ENCODE results near the gene POU2F2.
A peak's percentile ranks its signal among the peaks of the same experiment; 100 is the strongest.

POU2F2 gene

DNA sequence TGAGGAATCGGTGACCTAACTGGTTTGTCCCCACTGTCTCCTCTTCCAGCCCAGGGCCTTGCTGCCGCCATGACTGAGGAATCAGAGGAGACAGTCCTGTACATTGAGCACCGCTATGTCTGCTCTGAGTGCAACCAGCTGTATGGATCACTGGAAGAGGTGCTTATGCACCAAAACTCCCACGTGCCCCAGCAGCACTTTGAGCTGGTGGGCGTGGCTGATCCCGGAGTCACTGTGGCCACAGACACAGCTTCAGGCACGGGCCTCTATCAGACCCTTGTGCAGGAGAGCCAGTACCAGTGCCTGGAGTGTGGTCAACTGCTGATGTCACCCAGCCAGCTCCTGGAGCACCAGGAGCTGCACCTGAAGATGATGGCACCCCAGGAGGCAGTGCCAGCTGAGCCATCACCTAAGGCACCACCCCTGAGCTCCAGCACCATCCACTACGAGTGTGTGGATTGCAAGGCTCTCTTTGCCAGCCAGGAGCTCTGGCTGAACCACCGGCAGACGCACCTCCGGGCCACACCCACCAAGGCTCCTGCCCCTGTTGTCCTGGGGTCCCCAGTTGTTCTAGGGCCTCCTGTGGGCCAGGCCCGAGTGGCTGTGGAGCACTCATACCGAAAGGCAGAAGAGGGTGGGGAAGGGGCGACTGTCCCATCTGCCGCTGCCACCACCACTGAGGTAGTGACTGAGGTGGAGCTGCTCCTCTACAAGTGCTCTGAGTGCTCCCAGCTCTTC is 53.5 kb downstream of the POU2F2 start:
- DNase-seq, result no peak

DNA sequence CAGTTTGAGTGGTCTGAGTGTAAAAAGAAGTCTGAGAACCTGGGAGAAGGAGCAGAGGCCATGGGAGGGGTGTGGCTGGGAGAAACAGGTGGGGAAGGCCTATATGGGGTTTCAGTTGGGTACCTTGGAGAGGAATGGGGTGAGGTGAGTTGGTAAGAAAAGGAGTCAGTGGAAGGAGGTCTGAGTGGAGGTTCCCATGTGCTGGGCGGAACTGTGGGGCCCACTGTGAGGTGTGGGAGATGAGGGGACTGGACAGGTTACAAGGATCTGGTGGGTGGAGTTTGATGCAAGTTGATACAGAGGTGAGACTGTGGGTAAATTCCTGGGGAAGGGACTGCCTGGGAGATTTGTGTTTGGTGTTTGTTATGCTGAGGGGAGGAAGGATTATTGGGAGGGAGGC is 54.2 kb downstream of the POU2F2 start:
- DNase-seq, result no peak

DNA sequence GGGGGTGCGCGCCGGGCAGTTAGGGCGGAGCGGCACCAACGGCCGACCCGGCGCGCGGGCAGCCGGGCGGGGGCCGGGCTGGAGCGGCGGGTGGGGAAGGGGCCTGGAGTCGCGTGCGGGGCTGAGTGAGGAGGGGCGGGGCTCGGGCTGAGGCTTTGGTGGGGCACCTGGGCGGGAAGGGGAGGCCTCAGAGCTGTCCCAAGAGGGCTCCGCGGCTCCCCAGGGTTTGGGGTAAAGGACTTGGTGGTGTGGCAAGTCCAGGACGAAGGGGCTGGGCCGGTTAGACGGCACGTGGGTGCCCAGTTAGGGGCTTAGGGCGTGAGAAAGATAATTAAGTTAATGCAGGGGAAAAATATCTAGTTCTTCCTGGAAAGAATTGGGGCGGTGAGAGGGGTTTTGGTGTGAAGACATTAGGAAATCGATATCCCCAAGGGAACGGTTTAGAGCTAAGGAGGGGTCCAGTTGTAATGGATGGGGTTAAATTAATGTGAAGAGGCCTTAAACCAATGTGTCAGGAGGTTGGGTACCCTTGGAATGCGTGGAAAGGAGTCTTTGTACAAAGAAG is 55.8 kb downstream of the POU2F2 start:
- peak; percentile 39 for DNase-seq

DNA sequence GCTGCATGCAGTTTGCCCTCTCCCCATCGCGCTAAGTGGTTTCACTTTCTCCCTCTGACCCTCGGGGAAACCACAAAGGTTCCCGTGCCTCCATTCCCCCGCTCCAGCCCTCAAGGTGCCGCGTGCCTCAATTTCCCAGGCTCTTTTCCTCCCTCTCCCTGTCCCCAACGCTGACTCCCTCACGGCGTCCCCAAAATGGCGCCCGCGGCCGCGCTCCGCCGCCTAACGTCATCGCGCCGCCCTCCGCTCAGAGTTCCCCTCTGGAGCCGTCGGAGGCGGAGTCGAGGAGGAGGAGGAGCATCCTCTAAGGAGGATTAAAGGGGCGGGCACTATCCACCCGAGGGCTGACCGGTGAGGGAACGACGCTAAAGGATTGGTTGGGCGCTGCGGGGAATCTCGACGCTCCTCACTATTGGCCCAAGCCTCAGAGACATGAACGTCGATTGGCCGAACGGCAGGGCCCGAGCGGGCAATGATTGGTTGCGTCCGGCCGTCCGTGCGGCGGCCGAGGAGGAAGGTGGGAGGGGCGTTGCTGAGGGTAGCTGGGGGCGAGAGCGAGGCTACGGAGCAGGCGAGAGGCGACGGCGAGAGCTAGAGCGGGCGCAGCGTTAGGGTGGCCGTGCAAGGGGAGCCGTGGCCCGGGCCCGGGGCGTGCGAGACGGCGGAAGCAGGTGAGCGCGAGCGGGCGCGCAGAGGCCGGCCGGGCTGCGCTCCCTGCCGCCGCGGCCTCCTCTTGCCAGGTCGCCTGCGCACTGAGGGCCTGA is 56.4 kb downstream of the POU2F2 start, which contains the start of gene ZNF574:
ZNF574 (plus strand) TSS at position 551 of the 764 bp plus-strand sequence. CDS start 2,441 bp downstream, outside the sequence.
- DNase-seq, result peak; percentile 99

DNA sequence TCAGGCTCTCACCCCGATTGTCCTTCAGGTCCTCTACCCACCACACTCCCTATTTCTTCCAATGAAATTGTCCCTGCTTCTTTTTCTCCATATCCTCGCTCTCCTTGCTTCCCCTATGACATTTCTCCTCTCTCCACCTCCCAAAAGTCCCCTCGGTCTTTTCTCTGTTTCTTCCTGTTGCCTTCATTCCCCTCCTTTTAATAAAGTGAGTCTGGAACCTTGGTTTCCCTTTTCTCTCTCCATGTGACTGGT is 57.0 kb downstream of the POU2F2 start:
- DNase-seq, result no peak

DNA sequence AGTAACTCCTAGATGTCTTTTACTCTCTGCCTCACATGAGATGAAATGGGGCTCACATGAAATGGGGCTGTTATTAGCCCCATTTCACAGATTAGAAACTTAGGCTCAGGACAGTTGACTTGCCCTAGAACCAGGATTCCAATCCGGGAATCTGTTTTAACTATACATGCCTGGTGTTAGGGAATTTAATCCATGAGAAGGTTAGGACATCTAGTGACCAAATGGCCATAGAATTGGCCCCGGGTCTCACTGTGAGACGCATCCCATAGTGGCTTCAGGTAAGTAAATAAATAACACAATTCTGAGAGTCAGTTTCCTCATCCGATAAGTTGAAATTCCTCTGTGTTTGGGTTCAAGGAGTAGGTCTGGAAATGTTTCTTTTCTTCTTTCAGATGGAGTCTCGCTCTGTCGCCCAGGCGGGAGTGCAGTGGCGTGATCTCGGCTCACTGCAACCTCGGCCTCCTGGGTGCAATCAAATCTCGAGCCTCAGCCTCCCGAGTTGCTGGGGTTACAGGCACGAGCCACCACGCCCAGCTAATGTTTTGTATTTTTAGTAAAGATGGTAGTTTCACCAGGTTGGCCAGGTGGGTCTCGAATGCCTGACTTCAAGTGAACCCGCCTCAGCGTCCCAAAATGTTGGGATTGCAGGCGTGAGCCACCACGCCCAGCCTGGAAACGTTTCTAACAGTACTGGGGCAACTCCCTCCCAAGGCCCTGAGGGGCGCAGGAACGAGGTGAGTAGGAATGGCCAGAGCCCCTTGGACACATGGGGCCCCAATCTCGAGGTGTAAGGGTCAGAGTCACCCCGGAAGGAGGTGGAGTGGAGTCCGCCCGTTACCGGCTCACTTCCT is 57.5 kb downstream of the POU2F2 start:
- DNase-seq, result no peak

DNA sequence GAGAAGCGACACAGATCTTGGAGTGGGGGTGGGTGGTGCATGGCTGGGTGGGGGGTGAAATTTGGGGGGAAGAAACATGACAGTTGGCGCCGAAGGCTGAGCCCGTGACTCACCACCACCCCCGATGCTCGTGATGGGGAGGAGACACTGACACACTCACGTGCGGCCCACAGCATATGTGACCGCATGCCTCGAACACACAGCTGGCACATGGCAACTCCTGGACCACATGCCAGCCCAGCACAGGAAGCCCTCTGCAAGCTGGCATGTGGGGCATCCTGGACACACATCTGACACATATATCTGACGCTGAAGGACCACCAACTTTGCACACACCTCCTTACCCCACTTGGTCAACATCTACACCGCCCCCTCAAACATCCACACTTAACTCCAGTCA is 61.0 kb downstream of the POU2F2 start:
- no peak for DNase-seq

DNA sequence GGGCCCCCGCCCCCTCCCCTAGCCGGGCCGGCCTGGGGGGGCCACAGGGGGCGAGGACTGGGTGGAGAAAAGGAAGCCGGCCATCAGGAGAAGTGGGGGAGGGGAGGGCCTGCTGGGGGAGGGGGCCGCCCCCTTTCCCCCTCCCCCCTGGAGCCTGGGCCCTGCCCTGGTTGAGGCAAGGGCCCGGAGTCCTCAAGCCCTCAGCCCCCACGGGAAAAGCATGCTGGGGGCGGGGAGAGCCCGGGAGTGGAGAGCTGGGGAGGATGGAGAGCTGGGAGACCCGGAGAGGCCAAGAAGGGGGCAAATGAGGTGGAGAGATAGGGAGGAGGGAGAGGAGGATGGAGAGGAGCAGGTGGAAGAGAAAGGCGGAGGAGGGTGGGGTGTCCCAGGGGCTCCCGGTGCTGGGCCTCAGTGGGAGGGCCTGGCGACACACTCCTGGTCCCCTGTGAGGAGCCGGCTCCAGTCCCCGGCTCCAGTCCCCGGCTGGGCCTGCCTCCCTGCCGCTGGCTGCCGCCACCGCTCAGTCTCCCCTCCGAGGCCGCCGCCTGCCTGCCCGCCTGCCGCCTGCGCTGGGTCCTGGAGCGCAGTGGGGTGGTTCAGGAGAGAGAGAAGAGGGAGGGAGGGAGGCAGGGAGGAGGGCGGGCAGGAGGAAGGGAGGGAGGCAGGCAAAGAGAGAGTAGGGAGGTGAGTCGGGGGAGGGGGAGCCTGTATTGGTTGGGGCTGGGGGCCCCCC is 62.5 kb downstream of the POU2F2 start, which contains the start of gene GRIK5:
GRIK5 (minus strand) TSS at position 588 of the 733 bp plus-strand sequence. CDS start 4,436 bp downstream, outside the sequence.
- no peak for DNase-seq

DNA sequence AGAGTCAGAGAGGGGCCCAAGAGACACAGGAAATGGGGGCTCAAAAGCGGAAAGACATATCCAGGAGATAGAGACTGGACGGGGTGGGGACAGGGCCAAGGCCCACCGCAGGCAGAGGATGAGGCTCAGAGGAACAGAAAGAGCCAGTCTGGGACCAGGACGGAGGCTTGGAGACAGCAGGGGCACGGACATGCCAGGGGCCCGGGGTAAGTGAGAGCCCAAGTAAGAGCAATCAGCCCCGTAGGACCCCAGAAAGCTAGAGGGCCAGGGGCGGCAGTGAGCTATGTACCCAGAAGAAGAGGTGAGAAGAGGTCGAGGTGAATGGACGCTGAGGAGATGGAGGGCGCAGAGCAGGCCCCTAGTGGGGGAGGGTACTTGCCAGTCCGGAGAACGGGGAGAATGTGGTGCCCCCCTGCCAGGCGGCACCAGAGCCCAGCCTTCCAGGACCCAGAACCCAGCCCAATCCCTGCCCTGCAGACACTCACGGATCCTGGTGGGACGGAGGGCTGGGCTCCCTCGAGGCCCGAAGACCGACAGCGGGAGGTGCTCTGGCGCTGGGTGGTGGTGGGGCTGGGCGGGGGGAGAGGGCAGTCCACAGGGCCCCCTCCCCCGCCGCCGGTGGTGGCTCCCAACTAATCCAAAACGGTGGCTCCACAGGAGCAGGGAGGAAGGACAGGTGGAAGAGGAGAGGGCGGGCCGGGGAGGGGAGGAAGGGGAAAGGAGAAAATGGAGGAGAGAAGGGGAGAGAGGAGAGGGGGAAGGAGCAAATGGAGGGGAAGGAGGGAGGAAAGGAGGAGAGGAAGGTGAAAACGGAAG is 63.3 kb downstream of the POU2F2 start:
- DNase-seq, result no peak

DNA sequence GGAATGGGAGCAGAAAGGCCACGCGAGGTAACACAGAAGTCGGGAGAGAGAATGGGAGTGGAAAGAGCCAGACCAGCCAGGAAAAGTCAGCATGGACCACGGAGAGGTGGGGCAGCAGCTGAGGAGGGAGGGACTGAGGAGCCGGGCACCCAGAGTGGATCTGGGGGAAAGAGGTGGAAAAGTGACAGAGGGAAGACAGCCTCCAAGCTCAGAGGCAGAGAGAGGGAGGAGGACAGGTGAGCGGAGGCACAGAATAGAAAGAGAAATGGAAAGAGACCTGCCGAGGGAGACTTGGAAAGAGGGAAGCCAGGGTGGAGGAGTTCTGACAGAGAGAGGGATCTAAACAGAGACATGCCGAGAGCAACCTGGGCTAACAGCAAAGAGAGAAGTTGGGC is 63.9 kb downstream of the POU2F2 start:
- DNase-seq, result no peak

DNA sequence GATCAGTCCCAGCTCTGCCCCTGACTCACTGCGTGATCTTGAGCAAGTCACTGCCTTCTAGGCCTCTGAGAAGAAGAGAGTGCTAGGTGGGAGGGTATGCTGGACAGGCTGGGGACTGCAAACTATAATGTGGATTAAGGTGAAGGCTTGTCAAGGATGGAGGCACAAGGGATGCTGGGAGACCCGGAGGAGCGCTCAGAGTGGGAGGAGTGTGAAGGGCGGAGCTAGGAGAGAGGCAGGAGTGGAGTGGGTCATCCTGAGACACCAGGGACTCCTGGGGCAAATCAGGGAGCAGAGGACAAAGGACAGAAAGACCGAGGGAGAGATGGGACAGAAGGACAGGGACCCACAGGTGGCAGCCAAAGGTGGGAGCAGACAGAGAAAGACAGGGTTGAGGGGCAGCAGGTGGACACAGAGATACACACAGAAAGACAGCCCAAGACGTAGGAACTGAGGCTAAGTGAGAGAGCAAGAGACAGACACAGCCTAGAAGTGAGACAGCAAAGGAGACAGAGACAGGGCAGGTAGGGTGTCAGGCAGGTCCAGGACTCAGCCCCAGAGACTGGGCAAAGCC is 64.8 kb downstream of the POU2F2 start:
- DNase-seq, result no peak

DNA sequence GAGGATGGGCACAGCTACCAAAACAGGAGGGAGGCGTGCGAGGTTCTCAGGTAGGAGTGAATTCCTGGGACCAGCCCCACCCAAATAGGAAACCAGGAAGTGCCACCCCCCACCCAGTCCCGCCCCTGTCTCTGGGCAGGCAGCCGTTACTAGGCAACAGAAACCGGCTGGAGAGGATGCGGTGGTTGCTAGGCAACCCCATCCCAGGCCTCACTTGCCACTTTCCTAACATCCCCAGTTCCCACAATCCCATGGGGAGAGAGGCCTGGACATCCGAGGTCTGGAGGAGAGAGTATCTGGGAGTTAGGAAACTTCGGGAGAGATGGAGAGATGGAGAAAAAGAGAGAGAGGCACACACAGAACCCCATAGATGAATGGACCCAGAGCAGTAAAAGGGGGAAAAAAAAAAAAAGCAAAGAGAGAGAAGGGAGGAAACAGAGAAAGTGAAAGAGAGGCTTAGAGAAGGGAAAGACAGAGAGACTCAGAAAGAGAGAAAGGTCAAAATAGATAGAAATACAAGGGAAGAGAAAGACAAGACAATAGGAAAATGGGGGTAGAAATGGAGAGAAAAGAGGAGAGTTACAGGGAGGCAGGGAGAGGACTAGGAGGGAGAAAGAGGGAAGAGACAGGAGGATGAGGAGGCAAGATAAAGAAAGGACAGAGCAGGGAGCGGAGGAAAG is 66.0 kb downstream of the POU2F2 start:
- DNase-seq, result no peak

DNA sequence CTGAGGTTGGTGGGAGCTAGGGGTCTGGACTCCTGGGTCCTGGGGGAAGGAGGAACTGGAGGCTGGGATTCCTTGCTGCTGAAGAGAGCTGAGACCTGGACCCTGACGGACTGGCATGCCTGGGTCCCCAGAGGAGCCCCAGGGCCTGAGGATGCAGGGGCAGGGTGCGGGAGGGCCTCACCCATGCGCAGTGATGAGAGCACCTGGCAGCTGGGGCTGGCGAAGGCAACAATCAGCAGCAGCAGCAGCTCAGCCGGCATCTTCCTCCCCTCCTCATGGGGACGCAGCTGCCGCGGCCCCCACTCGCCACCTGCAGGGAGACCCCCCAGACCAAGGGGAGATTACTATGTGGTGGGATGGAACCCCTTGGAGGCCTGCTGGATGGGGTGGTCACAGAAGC is 66.7 kb downstream of the POU2F2 start:
- DNase-seq, result no peak

DNA sequence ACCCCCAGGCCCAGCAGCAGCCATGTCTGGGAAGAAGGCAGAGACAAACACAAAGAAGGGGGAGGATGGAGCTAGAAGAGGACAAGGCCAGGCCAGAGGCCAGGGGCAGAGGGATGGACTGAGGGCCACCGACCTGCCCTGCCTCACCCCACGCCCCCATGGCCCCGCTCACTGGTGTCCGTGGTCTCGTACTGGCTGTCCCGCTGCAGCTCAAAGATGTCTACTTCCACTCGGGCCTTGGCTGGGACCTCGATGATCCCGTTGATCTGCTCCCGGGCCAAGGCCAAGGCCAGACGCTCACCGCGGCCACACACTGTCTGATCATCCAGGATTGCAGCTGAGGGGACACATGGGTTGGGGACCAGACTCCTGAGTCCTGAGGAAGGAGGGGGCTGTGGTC is 67.2 kb downstream of the POU2F2 start:
- no peak for DNase-seq

DNA sequence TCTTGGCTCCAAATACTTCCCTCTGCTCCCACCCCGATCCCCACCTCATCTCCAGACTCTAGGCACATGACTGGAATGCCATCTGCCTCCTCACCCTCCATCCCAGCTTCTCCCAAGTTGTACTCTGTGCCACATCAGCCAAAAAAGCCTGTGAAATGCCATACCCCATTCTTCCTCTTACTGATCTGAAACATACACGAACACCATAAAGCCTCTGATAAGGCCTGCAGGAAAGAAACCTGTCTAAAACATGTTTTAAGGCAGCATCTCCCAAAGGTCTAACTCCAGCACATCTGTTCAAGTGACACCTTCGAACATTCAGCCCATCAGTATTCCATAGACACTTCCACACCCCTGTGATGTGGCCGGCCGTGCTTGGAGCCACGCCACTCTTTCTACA is 67.8 kb downstream of the POU2F2 start:
- DNase-seq, result no peak

DNA sequence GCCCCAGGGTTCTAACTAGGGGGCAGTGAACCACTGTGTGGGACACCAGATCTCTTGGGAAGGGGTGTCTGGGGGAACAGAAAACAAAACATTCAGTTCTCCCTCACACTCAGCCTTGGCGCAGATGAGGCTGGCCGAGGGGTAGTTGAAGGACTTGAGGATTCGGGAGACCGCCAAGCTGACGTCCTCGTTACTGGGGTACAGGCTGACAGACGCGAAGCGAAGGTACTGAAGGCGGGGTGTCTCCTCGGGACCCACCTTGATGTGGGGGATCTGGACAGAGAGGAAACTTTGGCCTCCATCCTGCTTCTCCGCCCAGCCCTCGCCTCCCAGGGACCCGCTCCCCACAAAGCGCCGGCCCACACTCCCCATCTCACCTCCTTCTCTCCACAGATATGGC is 69.9 kb downstream of the POU2F2 start:
- DNase-seq, result no peak

DNA sequence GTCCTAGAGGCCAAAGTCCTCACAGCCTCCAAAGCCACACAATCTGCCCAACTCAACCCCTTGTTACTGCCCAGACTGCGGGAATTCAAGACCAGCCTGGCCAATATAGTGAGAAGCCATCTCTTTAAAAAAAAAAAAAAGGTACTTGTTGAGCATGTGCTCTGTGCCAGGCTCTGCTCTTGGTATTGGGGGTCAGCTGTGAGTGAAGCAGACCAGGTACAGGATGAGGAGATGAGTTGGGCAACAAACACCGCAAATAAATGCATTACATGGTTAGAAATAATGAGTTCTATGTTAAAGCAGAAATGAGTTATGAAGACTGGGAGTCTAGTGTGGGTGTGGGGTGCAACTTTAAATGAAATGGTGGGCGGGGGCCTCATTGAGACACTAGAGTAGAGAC is 72.1 kb downstream of the POU2F2 start:
- DNase-seq, result no peak

DNA sequence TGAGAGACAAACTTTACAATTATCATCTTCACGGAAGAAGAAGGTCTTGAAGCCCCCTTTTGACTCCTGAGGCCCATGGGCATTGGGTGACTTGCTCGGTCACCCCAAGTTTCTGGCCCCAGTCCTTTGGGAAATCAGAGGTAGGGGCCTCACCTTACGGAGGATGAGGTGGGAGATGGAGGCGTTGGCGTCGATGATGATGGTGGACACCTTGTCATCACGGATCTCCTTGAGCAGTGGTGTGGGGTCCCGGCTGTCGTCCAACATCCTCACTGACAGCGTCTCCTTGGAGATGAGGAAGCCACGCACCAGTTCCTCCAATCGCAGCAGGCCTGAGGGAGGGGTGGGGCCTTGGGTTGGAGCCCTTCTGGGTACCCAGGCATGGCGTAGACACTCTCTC is 73.0 kb downstream of the POU2F2 start:
- DNase-seq, result no peak

DNA sequence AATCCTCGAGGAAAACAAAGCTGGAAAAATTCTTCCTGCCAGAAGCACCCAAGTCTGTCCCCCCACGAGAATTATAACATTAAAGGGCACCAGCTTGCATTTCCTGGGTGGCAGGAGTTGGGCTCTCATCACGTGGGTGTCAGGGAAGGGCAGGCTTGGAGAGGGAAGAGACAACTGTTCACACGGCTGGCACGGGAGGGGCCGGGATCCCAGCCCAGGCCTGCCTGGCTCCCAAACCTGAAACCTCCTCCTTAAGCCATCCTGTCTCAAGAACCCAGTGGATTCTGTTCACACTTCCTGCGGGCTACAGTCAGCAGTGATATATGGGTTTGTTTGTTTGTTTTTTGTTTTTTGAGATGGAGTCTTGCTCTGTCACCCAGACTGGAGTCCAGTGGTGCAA is 74.4 kb downstream of the POU2F2 start:
- DNase-seq, result no peak

DNA sequence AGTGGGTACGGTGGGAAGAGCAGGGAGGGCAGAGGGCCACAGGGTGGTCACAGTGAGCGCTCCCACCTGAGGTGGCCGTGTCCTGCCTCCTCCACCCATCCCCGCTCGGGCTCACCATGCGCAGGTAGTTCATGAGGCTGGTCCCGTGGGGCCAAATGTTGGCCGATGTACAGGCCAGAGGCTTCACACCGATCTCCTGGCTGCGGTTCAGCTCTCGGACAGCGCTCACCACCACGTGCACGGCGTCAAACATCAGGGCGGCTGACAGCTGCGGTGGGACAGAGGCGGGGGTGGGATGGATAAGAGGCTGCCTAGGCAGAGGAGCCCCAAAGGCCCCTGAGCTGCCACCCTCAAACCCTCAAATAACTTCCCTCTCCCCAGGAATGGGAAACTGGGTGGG is 78.0 kb downstream of the POU2F2 start:
- no peak for DNase-seq

All from CD4-positive, alpha-beta T cell treated with Interleukin-15 for 1 hour (primary cell).